HG02588 (cell line): ENCODE results near the gene TTC9.

Source experiments
- ATAC-seq: cut with Tn5 transposase; IDR thresholded peaks from one replicate; pipeline ENCODE4 v1.9.1; 2021; ENCODE audit warnings: mild to moderate bottlenecking, moderate library complexity; ENCODE audit not compliant: unreplicated experiment

The TTC9 gene

GRCh38 chr14:70711451-70711850 is 69.7 kb downstream of the TTC9 start:
- ATAC-seq, result no peak

GRCh38 chr14:70713096-70713495 is 71.4 kb downstream of the TTC9 start:
- ATAC-seq, result no peak

GRCh38 chr14:70713511-70713916 is 71.8 kb downstream of the TTC9 start:
- no peak for ATAC-seq

GRCh38 chr14:70714055-70714550 is 72.4 kb downstream of the TTC9 start:
- ATAC-seq, result no peak

GRCh38 chr14:70716483-70716882 is 74.8 kb downstream of the TTC9 start:
- ATAC-seq, result no peak

GRCh38 chr14:70716958-70717357 is 75.2 kb downstream of the TTC9 start:
- no peak for ATAC-seq

GRCh38 chr14:70718383-70719118 is 76.8 kb downstream of the TTC9 start:
- ATAC-seq, result no peak

GRCh38 chr14:70721542-70721941 is 79.8 kb downstream of the TTC9 start:
- ATAC-seq, result no peak

GRCh38 chr14:70722418-70722817 is 80.7 kb downstream of the TTC9 start:
- ATAC-seq, result no peak

GRCh38 chr14:70723276-70723675 is 81.6 kb downstream of the TTC9 start:
- no peak for ATAC-seq

GRCh38 chr14:70724110-70724509 is 82.4 kb downstream of the TTC9 start:
- no peak for ATAC-seq

GRCh38 chr14:70724944-70725343 is 83.2 kb downstream of the TTC9 start:
- no peak for ATAC-seq
